A549 (cell line): ENCODE data around the gene GALNT14. TPM values are rescaled to one million over a fixed set of nuclear protein-coding genes. Genes with fewer than 3 reads are reported as not detected.

ENCODE experiments used
- ATAC-seq, 2 experiments: fragments of 200-7000 bp in 1 of 2; fragments of >200 bp in 1 of 2; cut with Nextera tagmentation in 1 of 2; cut with Tn5 transposase in 1 of 2; 3 replicates each; pipeline versions ENCODE4 v1.8.0 to v1.9.1; 2018 to 2020; ENCODE audit warnings: mild to moderate bottlenecking in 1 of 2, moderate library complexity in 1 of 2
- CTCF ChIA-PET: fragments of 300-600 bp; sonication (Branson Sonifier 250); formaldehyde crosslinking; extraction: SDS; loops from one replicate; lab custom pipeline; 2021; ENCODE audit warnings: antibody characterized with exemption, inconsistent platforms; lab: Yijun Ruan, JAX
- POLR2A ChIA-PET: fragments of 350-600 bp; formaldehyde crosslinking; extraction: SDS; loops from one replicate; lab custom pipeline; 2021; ENCODE audit warnings: antibody characterized with exemption, inconsistent platforms; lab: Yijun Ruan, JAX
- DNase-seq, 2 experiments: peaks; one replicate each; pipeline versions ENCODE4 v3.0.0 to v3.0.0-alpha.2; 2011 to 2016; ENCODE audit warnings: low read depth in 1 of 2, low spot score in 1 of 2
- FAIRE-seq: peaks from 2 replicates; lab custom pipeline; 2011; peaks lifted over from hg19 to GRCh38; lab: Jason Lieb, UNC
- H3K27ac ChIP-seq, 2 experiments: fragments of >200 bp; sonication (Bioruptor Twin); formaldehyde crosslinking; 3 replicates each; pipeline ENCODE4 v1.5.1; 2016 to 2017
- H3K4me1 ChIP-seq: fragments of >200 bp; sonication (Bioruptor Twin); formaldehyde crosslinking; 3 replicates; pipeline ENCODE4 v1.6.1; 2016
- H3K4me2 ChIP-seq: fragments of >200 bp; sonication (Bioruptor Twin); formaldehyde crosslinking; 3 replicates; pipeline ENCODE4 v1.6.1; 2016
- H3K4me3 ChIP-seq: fragments of >200 bp; sonication (Bioruptor Twin); formaldehyde crosslinking; 3 replicates; pipeline ENCODE4 v1.5.1; 2016
- H3K9me3 ChIP-seq: fragments of >200 bp; sonication (Bioruptor Twin); formaldehyde crosslinking; 3 replicates; pipeline ENCODE4 v1.6.1; 2016
- BHLHE40 ChIP-seq: IDR thresholded peaks from 2 replicates; pipeline ENCODE4 v1.6.1; 2012; ENCODE audit warnings: low read depth, low read length, inconsistent platforms
- CBX2 ChIP-seq: fragments of 200-600 bp; sonication (generic); IDR thresholded peaks from 2 replicates; pipeline ENCODE4 v1.6.1; 2016; ENCODE audit warnings: low read depth, mild to moderate bottlenecking, borderline replicate concordance
- EP300 ChIP-seq, 2 experiments: fragments of >200 bp; sonication (Bioruptor Twin); formaldehyde crosslinking; IDR thresholded peaks; 2 replicates in 1 of 2; 3 replicates in 1 of 2; pipeline ENCODE4 v1.6.1; 2016 to 2017
- ESRRA ChIP-seq: fragments of 150-350 bp; IDR thresholded peaks from 2 replicates; pipeline ENCODE4 v1.6.1; 2014; ENCODE audit warnings: mild to moderate bottlenecking, low read length, borderline replicate concordance
- FOSB ChIP-seq: fragments of 250-450 bp; sonication (Bioruptor Pico); IDR thresholded peaks from 2 replicates; pipeline ENCODE4 v1.5.0; 2020; ENCODE audit warnings: mild to moderate bottlenecking, moderate library complexity
- FOXS1 ChIP-seq: fragments of 250-450 bp; sonication (Bioruptor Pico); IDR thresholded peaks from 2 replicates; pipeline ENCODE4 v1.5.0; 2020; ENCODE audit warnings: mild to moderate bottlenecking, moderate library complexity
- GATA3 ChIP-seq: IDR thresholded peaks from 2 replicates; pipeline ENCODE4 v1.6.1; 2012; ENCODE audit warnings: borderline replicate concordance
- HDAC2 ChIP-seq: fragments of 200-600 bp; sonication (generic); IDR thresholded peaks from 2 replicates; pipeline ENCODE4 v1.6.1; 2016
- HOXB13 ChIP-seq: fragments of 250-450 bp; sonication (Bioruptor Pico); IDR thresholded peaks from 2 replicates; pipeline ENCODE4 v1.5.0; 2020; ENCODE audit warnings: low read depth, mild to moderate bottlenecking, moderate library complexity
- JUN ChIP-seq, 2 experiments: fragments of >200 bp; sonication (Bioruptor Twin); formaldehyde crosslinking; IDR thresholded peaks; 2 replicates in 1 of 2; 3 replicates in 1 of 2; pipeline ENCODE4 v1.6.1; 2016 to 2017
- MAZ ChIP-seq: fragments of 150-350 bp; IDR thresholded peaks from 2 replicates; pipeline ENCODE4 v1.6.1; 2014; ENCODE audit warnings: antibody characterized with exemption, low read depth, low read length, borderline replicate concordance
- MYC ChIP-seq: IDR thresholded peaks from 2 replicates; pipeline ENCODE4 v1.6.1; 2012; ENCODE audit warnings: mild to moderate bottlenecking, inconsistent platforms, low read length, improper control_type of control experiment, borderline replicate concordance
- NFE2L2 ChIP-seq: fragments of 150-350 bp; conservative IDR thresholded peaks from 2 replicates; pipeline ENCODE4 v1.6.1; 2014; ENCODE audit warnings: low read length
- NPAS2 ChIP-seq: fragments of 250-450 bp; sonication (Bioruptor Pico); IDR thresholded peaks from 2 replicates; pipeline ENCODE4 v1.8.0; 2022; ENCODE audit warnings: mild to moderate bottlenecking, moderate library complexity, borderline replicate concordance
- PHF8 ChIP-seq: fragments of 200-600 bp; sonication (generic); IDR thresholded peaks from 2 replicates; pipeline ENCODE4 v1.6.1; 2016; ENCODE audit warnings: low read depth, mild to moderate bottlenecking, antibody characterized with exemption, moderate library complexity, borderline replicate concordance
- RAD21 ChIP-seq, 2 experiments: fragments of >200 bp in 1 of 2; sonication (Bioruptor Twin) in 1 of 2; formaldehyde crosslinking in 1 of 2; IDR thresholded peaks in 1 of 2; conservative IDR thresholded peaks in 1 of 2; 2 replicates in 1 of 2; 3 replicates in 1 of 2; pipeline ENCODE4 v1.6.1; 2012 to 2018; ENCODE audit warnings: inconsistent platforms in 1 of 2
- RARB ChIP-seq: fragments of 250-450 bp; sonication (Bioruptor Pico); IDR thresholded peaks from 2 replicates; pipeline ENCODE4 v1.8.0; 2021; ENCODE audit warnings: mild to moderate bottlenecking, moderate library complexity
- RCOR1 ChIP-seq: fragments of 150-350 bp; IDR thresholded peaks from 2 replicates; pipeline ENCODE4 v1.6.1; 2014; ENCODE audit warnings: antibody characterized with exemption, low read length, low read depth
- RFX5 ChIP-seq: fragments of 450-650 bp; IDR thresholded peaks from 2 replicates; pipeline ENCODE4 v1.7.1; 2014; ENCODE audit warnings: antibody characterized with exemption, mild to moderate bottlenecking, moderate library complexity
- SREBF2 ChIP-seq: fragments of 450-650 bp; IDR thresholded peaks from 2 replicates; pipeline ENCODE4 v1.6.1; 2014; ENCODE audit warnings: mild to moderate bottlenecking, moderate library complexity
- ZC3H11A ChIP-seq: fragments of 450-650 bp; IDR thresholded peaks from 2 replicates; pipeline ENCODE4 v1.6.1; 2014; ENCODE audit warnings: antibody characterized with exemption, mild to moderate bottlenecking
- ZNF302 ChIP-seq: fragments of 250-450 bp; sonication (Bioruptor Pico); IDR thresholded peaks from 2 replicates; pipeline ENCODE4 v1.9.0; 2021; ENCODE audit warnings: inconsistent platforms, mild to moderate bottlenecking, moderate library complexity
- ZSCAN20 ChIP-seq: fragments of 250-450 bp; sonication (Bioruptor Pico); IDR thresholded peaks from 2 replicates; pipeline ENCODE4 v1.8.0; 2022; ENCODE audit warnings: mild to moderate bottlenecking, moderate library complexity
- WGBS: methylation state at CpG from one replicate; pipeline ENCODE4 v1.1.6; 2017; ENCODE audit errors: missing lambda C conversion rate; 5-methylcytosine and 5-hydroxymethylcytosine counted together
- polyA plus RNA-seq, 4 experiments: library from polyadenylated mRNA; depleted of rRNA in 3 of 4; stranded (reverse); fragments of >200 nt; fragmentation: RNase III in 1 of 4; extraction: RNeasy Plus Mini Kit Qiagen cat#74134 plus additional on column Dnase treatment in 1 of 4; gene quantifications; 2 replicates in 3 of 4; 3 replicates in 1 of 4; pipeline ENCODE4 v1.2.3, GENCODE V29; 2011 to 2017
- TF ChIP-seq, protein P1 (sequence below): IDR thresholded peaks from 2 replicates; pipeline ENCODE4 v1.6.1; 2012; ENCODE audit warnings: low read depth, borderline replicate concordance
- TF ChIP-seq, protein P2 (sequence below): fragments of >200 bp; sonication (Bioruptor Twin); formaldehyde crosslinking; IDR thresholded peaks from 3 replicates; pipeline ENCODE4 v1.6.1; 2016
- TF ChIP-seq, protein P3 (sequence below): IDR thresholded peaks from 2 replicates; pipeline ENCODE4 v1.6.1; 2012

The GALNT14 gene
- polyA plus RNA-seq, 2 of the 4 experiments (the other 2 are of a cell fraction), result 34.4 to 38.3 TPM

DNA sequence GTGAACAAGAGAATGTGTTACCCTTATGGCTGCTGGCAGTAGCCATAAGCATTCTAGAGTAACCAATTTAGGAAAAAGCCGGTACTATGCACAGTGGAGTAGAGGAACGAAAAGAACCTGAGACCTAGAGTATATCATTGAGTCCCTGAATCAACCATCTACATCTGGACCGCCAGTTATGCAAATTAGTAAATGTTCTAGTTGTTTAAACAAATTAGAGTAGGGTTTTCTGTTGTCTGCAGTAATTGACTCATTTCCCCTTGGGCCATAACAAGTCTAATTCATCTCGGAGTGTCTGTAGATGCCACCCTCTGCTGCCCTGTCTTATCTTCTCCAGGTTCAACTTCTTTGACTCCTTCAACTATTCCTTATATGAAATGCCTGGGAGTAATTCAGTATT lies 270.9 kb downstream of the GALNT14 start:
- Histone ChIP-seq H3K4me1 (no peaks in the 10 kb centered on the region), H3K9me3 (no peaks in the 10 kb centered on the region), H3K4me3 (no peak overlapping the region), H3K4me2 (no peak overlapping the region), H3K27ac (no peak overlapping the region)
- no peak for TF ChIP-seq MYC
- TF ChIP-seq PHF8, result no peak
- no peak for TF ChIP-seq NPAS2
- no peak for TF ChIP-seq ZSCAN20 (CRISPR knock-in tag)
- no peak for TF ChIP-seq HOXB13 (CRISPR knock-in tag)
- TF ChIP-seq, protein P1, sequence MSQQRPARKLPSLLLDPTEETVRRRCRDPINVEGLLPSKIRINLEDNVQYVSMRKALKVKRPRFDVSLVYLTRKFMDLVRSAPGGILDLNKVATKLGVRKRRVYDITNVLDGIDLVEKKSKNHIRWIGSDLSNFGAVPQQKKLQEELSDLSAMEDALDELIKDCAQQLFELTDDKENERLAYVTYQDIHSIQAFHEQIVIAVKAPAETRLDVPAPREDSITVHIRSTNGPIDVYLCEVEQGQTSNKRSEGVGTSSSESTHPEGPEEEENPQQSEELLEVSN, result no peak
- TF ChIP-seq RARB (CRISPR knock-in tag), result no peak
- TF ChIP-seq RFX5, result no peak
- TF ChIP-seq FOXS1 (CRISPR knock-in tag), result no peak
- TF ChIP-seq RCOR1, result no peak
- no peak for TF ChIP-seq ZC3H11A
- TF ChIP-seq JUN (IDR thresholded peaks at IDR 0.05), result no peak
- no peak for TF ChIP-seq ESRRA
- no peak for TF ChIP-seq SREBF2
- TF ChIP-seq CBX2, result no peak
- TF ChIP-seq EP300 (IDR thresholded peaks at IDR 0.05), result no peak
- no peak for TF ChIP-seq HDAC2
- no peak for TF ChIP-seq MAZ
- no peak for TF ChIP-seq BHLHE40
- TF ChIP-seq NFE2L2, result no peak
- ChIA-PET POLR2A (no interaction called here), CTCF (interaction anchor here (8.7 kb wide), 1 partner anchor 155 kb away, joined by 75 read pairs; no protein-coding TSS in a partner anchor)
- no peak for DNase-seq
- no peak for FAIRE-seq
- 37% methylated on average over 4 of the region's 4 CpGs for WGBS
- ATAC-seq, result no peak

DNA sequence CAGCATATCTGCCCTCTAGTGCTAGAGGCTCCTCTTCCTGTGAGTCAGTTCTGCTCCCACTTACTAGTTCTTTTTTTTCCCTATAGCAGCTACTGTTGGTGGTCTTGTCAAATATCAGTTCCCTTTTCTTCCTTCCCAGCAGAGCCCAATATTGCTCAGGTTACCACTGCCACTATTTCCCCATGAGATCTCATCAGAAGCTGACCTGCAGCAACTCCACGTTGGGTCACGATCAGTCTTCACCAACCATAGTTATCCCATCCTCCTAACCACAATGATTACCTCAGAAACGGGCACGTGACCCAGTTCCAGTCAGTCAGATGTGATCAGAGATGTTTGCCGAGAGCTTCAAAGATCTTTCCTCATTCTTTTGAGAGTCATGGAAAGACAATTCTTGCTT lies 271.3 kb downstream of the GALNT14 start:
- ChIA-PET CTCF (interaction anchor here (8.7 kb wide), 1 partner anchor 155 kb away, joined by 75 read pairs; no protein-coding TSS in a partner anchor), POLR2A (no interaction called here)
- H3K4me2 ChIP-seq, result no peak overlapping the region
- no peak for TF ChIP-seq FOSB
- no peak for TF ChIP-seq ZNF302 (CRISPR knock-in tag)
- TF ChIP-seq, protein P1, result no peak
- no peak for TF ChIP-seq RAD21 (conservative IDR thresholded peaks at IDR 0.05 in 1 of 2, IDR thresholded peaks at IDR 0.05 in 1 of 2)
- TF ChIP-seq, protein P2, sequence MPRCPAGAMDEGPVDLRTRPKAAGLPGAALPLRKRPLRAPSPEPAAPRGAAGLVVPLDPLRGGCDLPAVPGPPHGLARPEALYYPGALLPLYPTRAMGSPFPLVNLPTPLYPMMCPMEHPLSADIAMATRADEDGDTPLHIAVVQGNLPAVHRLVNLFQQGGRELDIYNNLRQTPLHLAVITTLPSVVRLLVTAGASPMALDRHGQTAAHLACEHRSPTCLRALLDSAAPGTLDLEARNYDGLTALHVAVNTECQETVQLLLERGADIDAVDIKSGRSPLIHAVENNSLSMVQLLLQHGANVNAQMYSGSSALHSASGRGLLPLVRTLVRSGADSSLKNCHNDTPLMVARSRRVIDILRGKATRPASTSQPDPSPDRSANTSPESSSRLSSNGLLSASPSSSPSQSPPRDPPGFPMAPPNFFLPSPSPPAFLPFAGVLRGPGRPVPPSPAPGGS, result no peak
- no peak for TF ChIP-seq GATA3
- TF ChIP-seq, protein P3, sequence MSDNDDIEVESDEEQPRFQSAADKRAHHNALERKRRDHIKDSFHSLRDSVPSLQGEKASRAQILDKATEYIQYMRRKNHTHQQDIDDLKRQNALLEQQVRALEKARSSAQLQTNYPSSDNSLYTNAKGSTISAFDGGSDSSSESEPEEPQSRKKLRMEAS, result no peak
- TF ChIP-seq, all 56 proteins: peak for 0
- Histone ChIP-seq H3K9me3 (no peaks in the 10 kb centered on the region), H3K27ac (no peak overlapping the region), H3K4me1 (no peaks in the 10 kb centered on the region), H3K4me3 (no peak overlapping the region)
- WGBS, result 28% methylated on average over 5 of the region's 5 CpGs
- DNase-seq (no peak), FAIRE-seq (no peak), ATAC-seq (no peak)
